OCI-LY7 (cell line): Measurements from ENCODE around the gene FGB.

Experiments
- EZH2phosphoT487 ChIP-seq: fragments of 200-600 bp; sonication (generic); IDR thresholded peaks from 2 replicates; pipeline ENCODE4 v1.6.1; 2018; ENCODE audit warnings: low read depth, borderline replicate concordance, mild to moderate bottlenecking, mixed run types, antibody characterized with exemption, low read length, moderate library complexity, mixed read lengths
- TF ChIP-seq, protein P1 (sequence below): fragments of 200-600 bp; sonication (generic); conservative IDR thresholded peaks from 2 replicates; pipeline ENCODE4 v1.5.1; 2014; ENCODE audit warnings: mild to moderate bottlenecking, antibody characterized with exemption, low read length, moderate library complexity, mixed read lengths

DNA sequence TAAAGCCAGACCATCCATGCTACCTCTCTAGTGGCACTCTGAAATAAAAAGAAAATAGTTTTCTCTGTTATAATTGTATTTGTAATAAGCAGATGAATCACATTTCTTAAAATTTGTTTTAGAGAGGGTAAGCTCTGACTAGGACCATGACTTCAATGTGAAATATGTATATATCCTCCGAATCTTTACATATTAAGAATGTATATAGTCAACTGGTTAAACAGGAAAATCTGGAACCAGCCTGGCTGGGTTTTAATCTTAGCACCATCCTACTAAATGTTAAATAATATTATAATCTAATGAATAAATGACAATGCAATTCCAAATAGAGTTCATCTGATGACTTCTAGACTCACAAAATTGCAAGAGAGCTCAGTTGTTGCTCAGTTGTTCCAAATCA is 1.5 kb downstream of the FGB start:
- TF ChIP-seq, protein P1, sequence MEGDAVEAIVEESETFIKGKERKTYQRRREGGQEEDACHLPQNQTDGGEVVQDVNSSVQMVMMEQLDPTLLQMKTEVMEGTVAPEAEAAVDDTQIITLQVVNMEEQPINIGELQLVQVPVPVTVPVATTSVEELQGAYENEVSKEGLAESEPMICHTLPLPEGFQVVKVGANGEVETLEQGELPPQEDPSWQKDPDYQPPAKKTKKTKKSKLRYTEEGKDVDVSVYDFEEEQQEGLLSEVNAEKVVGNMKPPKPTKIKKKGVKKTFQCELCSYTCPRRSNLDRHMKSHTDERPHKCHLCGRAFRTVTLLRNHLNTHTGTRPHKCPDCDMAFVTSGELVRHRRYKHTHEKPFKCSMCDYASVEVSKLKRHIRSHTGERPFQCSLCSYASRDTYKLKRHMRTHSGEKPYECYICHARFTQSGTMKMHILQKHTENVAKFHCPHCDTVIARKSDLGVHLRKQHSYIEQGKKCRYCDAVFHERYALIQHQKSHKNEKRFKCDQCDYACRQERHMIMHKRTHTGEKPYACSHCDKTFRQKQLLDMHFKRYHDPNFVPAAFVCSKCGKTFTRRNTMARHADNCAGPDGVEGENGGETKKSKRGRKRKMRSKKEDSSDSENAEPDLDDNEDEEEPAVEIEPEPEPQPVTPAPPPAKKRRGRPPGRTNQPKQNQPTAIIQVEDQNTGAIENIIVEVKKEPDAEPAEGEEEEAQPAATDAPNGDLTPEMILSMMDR = no peak
- TF ChIP-seq EZH2phosphoT487 = no peak
